ENCODE results near the gene NEK8.

DNA sequence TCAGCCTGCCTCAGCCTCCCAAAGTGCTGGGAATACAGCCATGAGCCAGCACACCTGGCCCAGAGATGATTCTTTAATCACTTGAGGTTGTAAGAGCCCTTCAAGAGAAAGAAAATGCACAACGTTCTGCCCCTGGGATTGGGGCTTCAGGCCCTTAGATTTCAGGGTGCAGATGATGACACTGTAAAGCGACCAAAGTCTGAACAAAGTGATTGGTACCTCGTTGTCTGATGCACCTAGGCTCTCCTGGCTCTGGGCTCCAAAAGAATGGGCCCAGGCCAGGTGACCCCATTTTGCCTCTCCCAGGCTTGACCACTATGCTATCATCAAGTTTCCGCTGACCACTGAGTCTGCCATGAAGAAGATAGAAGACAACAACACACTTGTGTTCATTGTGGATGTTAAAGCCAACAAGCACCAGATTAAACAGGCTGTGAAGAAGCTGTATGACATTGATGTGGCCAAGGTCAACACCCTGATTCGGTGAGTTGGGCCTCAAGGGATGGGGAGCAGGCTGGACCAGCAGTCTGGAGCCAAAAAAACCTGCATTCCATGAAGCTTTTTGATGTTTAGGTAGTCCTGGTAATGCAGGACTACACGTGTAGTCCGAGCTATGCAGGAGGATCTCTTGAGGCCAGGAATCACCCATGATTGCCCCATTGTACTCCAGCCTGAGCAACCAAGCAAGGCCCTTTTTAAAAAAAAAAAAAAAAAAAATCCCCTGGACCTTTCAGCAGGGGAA is 6.0 kb upstream of the NEK8 start:
- no peak for TF ChIP-seq GATA3 (IDR thresholded peaks at IDR 0.05; ENCODE audit: low read depth, low read length)
- no peak for TF ChIP-seq GATA2 (IDR thresholded peaks at IDR 0.05; ENCODE audit: low read depth, low read length)

All from SH-SY5Y (cell line).